PFSK-1 (cell line): ENCODE data around the gene BTRC.

Source experiments
- POLR2AphosphoS5 ChIP-seq: IDR thresholded peaks from 2 replicates; pipeline ENCODE4 v1.6.1; 2012; ENCODE audit warnings: low read depth, mild to moderate bottlenecking, control low read depth, low read length, moderate library complexity
- REST ChIP-seq, 2 experiments: IDR thresholded peaks; 2 replicates each; pipeline versions ENCODE4 v1.6.1 to v1.8.0; 2011 to 2012; ENCODE audit warnings: low read depth in 2 of 2, low read length in 2 of 2, control low read depth in 1 of 2, inconsistent platforms in 1 of 2, mild to moderate bottlenecking in 1 of 2, moderate library complexity in 1 of 2; ENCODE audit not compliant: insufficient read depth in 1 of 2
- SIN3A ChIP-seq: IDR thresholded peaks from 2 replicates; pipeline ENCODE4 v1.6.1; 2012; ENCODE audit warnings: mild to moderate bottlenecking, low read length, moderate library complexity, borderline replicate concordance; ENCODE audit not compliant: insufficient read depth
- TAF1 ChIP-seq: IDR thresholded peaks from 2 replicates; pipeline ENCODE4 v1.6.1; 2012; ENCODE audit warnings: low read length, control low read depth, borderline replicate concordance; ENCODE audit not compliant: insufficient read depth

- TF ChIP-seq REST (IDR thresholded peaks at IDR 0.05; ENCODE audit: insufficient read depth in 1 of 2, low read depth in 2 of 2, low read length in 2 of 2) (no peak), TAF1 (no peak), POLR2AphosphoS5 (no peak), SIN3A (no peak)
These were observed 231.9 kb downstream of the BTRC start for GRCh38 chr10:101585841-101586240.
